Endodermal cell (in vitro differentiated cells): Measurements from ENCODE around the gene CTDNEP1. TPM values are rescaled to one million over a fixed set of nuclear protein-coding genes. Genes with fewer than 3 reads are reported as not detected.
"Not testable (repeated sequence)": the region's sequence is repeated elsewhere in the genome, so short reads cannot be mapped to it uniquely, and the experiment has no call there.

Source experiments
- DNase-seq: peaks from one replicate; pipeline ENCODE4 v3.0.0-alpha.2; 2017
- H3K27ac ChIP-seq: 2 replicates; pipeline ENCODE4 v1.5.1; 2013; ENCODE audit warnings: mild to moderate bottlenecking, low read depth, low read length, moderate library complexity
- H3K27me3 ChIP-seq: 2 replicates; pipeline ENCODE4 v1.6.1; 2013; ENCODE audit warnings: mild to moderate bottlenecking, low read length, moderate library complexity; ENCODE audit not compliant: insufficient read depth, control insufficient read depth, poor library complexity, severe bottlenecking
- H3K36me3 ChIP-seq: 2 replicates; pipeline ENCODE4 v1.7.0; 2013; ENCODE audit warnings: mild to moderate bottlenecking, low read length, moderate library complexity; ENCODE audit not compliant: control insufficient read depth, insufficient read depth
- H3K4me1 ChIP-seq: one replicate; pipeline ENCODE4 v1.7.0; 2013; ENCODE audit warnings: low read length; ENCODE audit not compliant: control insufficient read depth, insufficient read depth
- H3K4me3 ChIP-seq: 2 replicates; pipeline ENCODE4 v1.5.1; 2013; ENCODE audit warnings: mild to moderate bottlenecking, low read length, moderate library complexity
- H3K9ac ChIP-seq: 2 replicates; pipeline ENCODE4 v1.6.1; 2013; ENCODE audit warnings: mild to moderate bottlenecking, low read length, moderate library complexity; ENCODE audit not compliant: poor library complexity, severe bottlenecking; ENCODE audit errors: extremely low read depth
- H3K9me3 ChIP-seq: 2 replicates; pipeline ENCODE4 v1.6.1; 2013; ENCODE audit warnings: mild to moderate bottlenecking, low read length, moderate library complexity; ENCODE audit not compliant: control insufficient read depth
- H3K27ac Mint-ChIP-seq: 2 replicates; pipeline ENCODE4 v1.8.0; 2020; ENCODE audit warnings: mixed read lengths
- H3K27me3 Mint-ChIP-seq: 2 replicates; pipeline ENCODE4 v1.8.0; 2021; ENCODE audit warnings: mild to moderate bottlenecking, mixed read lengths; ENCODE audit not compliant: insufficient read depth
- H3K36me3 Mint-ChIP-seq: 2 replicates; pipeline ENCODE4 v1.8.0; 2020; ENCODE audit warnings: low read depth, mixed read lengths
- H3K4me1 Mint-ChIP-seq: 2 replicates; pipeline ENCODE4 v1.8.0; 2020; ENCODE audit warnings: mixed read lengths
- H3K4me3 Mint-ChIP-seq: 2 replicates; pipeline ENCODE4 v1.8.0; 2020; ENCODE audit warnings: mild to moderate bottlenecking, moderate library complexity, mixed read lengths
- H3K9me3 Mint-ChIP-seq: 2 replicates; pipeline ENCODE4 v1.8.0; 2020; ENCODE audit warnings: mild to moderate bottlenecking, mixed read lengths
- CTCF ChIP-seq: fragments of 200-600 bp; sonication (generic); conservative IDR thresholded peaks from 2 replicates; pipeline ENCODE4 v1.5.0; 2021; ENCODE audit warnings: antibody characterized with exemption, mild to moderate bottlenecking
- WGBS, 2 experiments: methylation state at CpG; one replicate each; pipeline versions ENCODE4 v1.1.5 to v1.1.7; 2013; ENCODE audit warnings: missing lambda C conversion rate in 2 of 2, mixed read lengths in 1 of 2; ENCODE audit not compliant: insufficient coverage in 1 of 2, insufficient read length in 1 of 2; 5-methylcytosine and 5-hydroxymethylcytosine counted together
- total RNA-seq, 2 donors: library from RNA; stranded (reverse); fragmentation: NEBNext Ultra II Directional in 1 of 2; extraction: Animal tissue kit (Norgen Biotek cat#: 25700) in 1 of 2; gene quantifications; 2 replicates in 1 of 2; 3 replicates in 1 of 2; pipeline ENCODE4 v1.2.1, GENCODE V29; 2021

CTDNEP1 gene
- total RNA-seq, 2 donors from 2014 or later = 123 to 125 TPM

- H3K9ac ChIP-seq = no peak overlapping the region
Observed at GRCh38 chr17:7248796-7249195, 2.7 kb downstream of the CTDNEP1 start.

DNA sequence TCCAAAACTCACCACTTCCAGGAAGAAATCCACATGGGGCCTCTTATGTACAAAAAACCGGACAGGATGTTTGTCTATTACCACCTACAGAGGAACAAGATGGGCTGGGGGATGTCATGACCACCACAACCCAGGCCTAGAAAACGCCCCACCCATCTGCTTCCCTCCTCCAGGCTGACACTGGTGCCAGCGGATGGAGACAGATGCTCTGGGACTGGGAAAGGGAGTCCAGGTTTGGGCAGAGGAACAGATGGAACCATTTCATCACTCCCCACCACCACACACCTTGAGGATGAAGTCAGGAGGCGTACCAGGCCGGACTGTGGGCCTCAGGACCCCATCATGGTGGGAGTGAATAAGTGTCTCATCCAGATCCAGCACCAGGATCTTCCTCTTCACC, 4.8 kb downstream of the CTDNEP1 start:
- DNase-seq = no peak
- Histone ChIP-seq H3K27me3 (no peaks in the 10 kb centered on the region), H3K4me3 (no peak overlapping the region), H3K9ac (no peak overlapping the region), H3K27ac (no peak overlapping the region), H3K4me1 (no peaks in the 10 kb centered on the region), H3K36me3 (peaks cover 28% of the 10 kb centered on the region), H3K9me3 (no peaks in the 10 kb centered on the region)
- H3K27ac Mint-ChIP-seq = peak overlapping the region; percentile 68
- WGBS, 2 experiments = 93 to 100% methylated on average over 1 to 5 of the region's 5 CpGs
- no peaks in the 10 kb centered on the region for H3K27me3 Mint-ChIP-seq
- H3K4me1 Mint-ChIP-seq = peaks cover 22% of the 10 kb centered on the region
- no peaks in the 10 kb centered on the region for H3K9me3 Mint-ChIP-seq
- TF ChIP-seq CTCF = no peak
- peaks cover 26% of the 10 kb centered on the region for H3K36me3 Mint-ChIP-seq
- H3K4me3 Mint-ChIP-seq = no peak overlapping the region

More at GRCh38 chr17:7248796-7249195, 2.7 kb downstream of the CTDNEP1 start:
- H3K27me3 Mint-ChIP-seq = no peaks in the 10 kb centered on the region
- DNase-seq = no peak
- no peak for TF ChIP-seq CTCF
- Histone ChIP-seq H3K4me1 (no peaks in the 10 kb centered on the region), H3K4me3 (peak overlapping the region; percentile 94), H3K36me3 (peaks cover 29% of the 10 kb centered on the region), H3K27ac (no peak overlapping the region), H3K27me3 (no peaks in the 10 kb centered on the region), H3K9me3 (no peaks in the 10 kb centered on the region)
- H3K36me3 Mint-ChIP-seq = peaks cover 25% of the 10 kb centered on the region
- H3K4me1 Mint-ChIP-seq = peaks cover 25% of the 10 kb centered on the region
- H3K9me3 Mint-ChIP-seq = no peaks in the 10 kb centered on the region
- 90 to 98% methylated on average over 2 to 4 of the region's 4 CpGs for WGBS, 2 experiments
- H3K4me3 Mint-ChIP-seq = no peak overlapping the region
- H3K27ac Mint-ChIP-seq = peak overlapping the region; percentile 81

GRCh38 chr17:7243838-7244237, 7.7 kb downstream of the CTDNEP1 start:
- not testable (repeated sequence) for H3K4me1 ChIP-seq, H3K9ac ChIP-seq, H3K4me3 ChIP-seq, H3K9me3 ChIP-seq, H3K27me3 ChIP-seq, H3K9me3 Mint-ChIP-seq, H3K27ac ChIP-seq, H3K27ac Mint-ChIP-seq, H3K27me3 Mint-ChIP-seq
- DNase-seq = peak; percentile 52
- WGBS, 2 experiments = 92 to 95% methylated on average over 2 to 10 of the region's 10 CpGs
- H3K4me1 Mint-ChIP-seq = peaks cover 22% of the 10 kb centered on the region
- peak overlapping the region; percentile 100 for H3K4me3 Mint-ChIP-seq
- H3K36me3 Mint-ChIP-seq = peaks cover 36% of the 10 kb centered on the region
- peaks cover 34% of the 10 kb centered on the region for H3K36me3 ChIP-seq

DNA sequence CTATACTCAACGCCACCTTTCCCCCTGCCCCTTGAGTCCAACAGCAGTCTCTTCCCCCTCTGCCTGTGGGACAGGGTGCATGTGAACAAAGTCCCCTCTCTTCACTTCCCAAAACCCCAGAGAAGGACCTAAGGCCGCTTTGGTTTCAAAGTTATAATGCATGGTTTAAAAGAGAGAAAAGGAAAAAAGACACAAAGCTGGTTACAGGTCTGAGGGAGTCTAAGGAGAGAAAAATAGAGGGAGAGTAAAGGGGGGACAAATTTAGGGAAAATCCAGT, 8.1 kb downstream of the CTDNEP1 start:
- peak overlapping the region; percentile 88 for H3K27ac Mint-ChIP-seq
- Histone ChIP-seq H3K27ac (peak overlapping the region; percentile 35), H3K4me3 (peak overlapping the region; percentile 89), H3K9ac (peak overlapping the region; percentile 41), H3K36me3 (peaks cover 34% of the 10 kb centered on the region), H3K9me3 (no peaks in the 10 kb centered on the region), H3K27me3 (no peaks in the 10 kb centered on the region), H3K4me1 (no peaks in the 10 kb centered on the region)
- H3K4me3 Mint-ChIP-seq = peak overlapping the region; percentile 100
- no peaks in the 10 kb centered on the region for H3K9me3 Mint-ChIP-seq
- H3K27me3 Mint-ChIP-seq = no peaks in the 10 kb centered on the region
- H3K4me1 Mint-ChIP-seq = peaks cover 20% of the 10 kb centered on the region
- WGBS, 2 experiments = 58% methylated on average over 2 of the region's 2 CpGs; no CpG with 5 or more reads in 1 of the 2 experiments
- no peak for DNase-seq
- no peak for TF ChIP-seq CTCF
- peaks cover 34% of the 10 kb centered on the region for H3K36me3 Mint-ChIP-seq
